Measurements from ENCODE around the gene MZB1. TPM values are rescaled to one million over a fixed set of nuclear protein-coding genes. Genes with fewer than 3 reads are reported as not detected.
A peak's percentile ranks its signal among the peaks of the same experiment; 100 is the strongest.

MZB1 gene
- total RNA-seq, 1 experiment from 2014 or later = 1.1 TPM

DNA sequence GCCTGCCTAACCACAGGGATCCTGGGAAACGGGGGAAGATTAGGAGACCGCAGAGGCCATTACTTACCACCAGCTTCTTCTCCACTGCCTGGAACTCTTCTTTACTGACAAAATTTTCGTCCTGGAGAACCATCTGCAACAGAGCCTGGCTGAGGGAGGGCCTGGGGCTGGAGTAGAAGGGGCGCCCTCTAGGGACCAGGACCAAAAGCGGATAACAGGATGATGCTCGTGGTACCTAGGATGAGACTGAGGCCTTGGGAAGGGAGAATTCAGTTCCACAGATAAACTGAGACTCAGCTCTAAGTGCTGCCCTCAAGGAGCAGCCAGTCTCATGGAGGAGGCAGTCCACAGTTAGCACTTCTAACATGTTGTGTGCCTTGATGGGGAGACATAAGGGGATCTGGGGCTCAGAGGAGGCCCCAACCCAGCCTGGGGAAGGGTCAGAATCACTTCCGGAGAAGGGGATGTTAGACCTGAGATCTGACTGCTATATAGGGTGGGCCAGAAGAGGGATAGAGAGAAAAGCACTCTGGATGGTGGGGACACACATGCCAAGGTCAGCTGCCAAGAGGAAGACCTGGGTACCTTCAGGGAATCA is 12.9 kb upstream of the MZB1 start:
- CTCF ChIA-PET = interaction anchor here (0.6 to 3.4 kb wide), 20 partner anchors 9 to 373 kb away, joined by 3 to 31 read pairs (median 4); partner anchors contain the start of genes CXXC5, DNAJC18, PAIP2 and PROB1
- H3K27ac Mint-ChIP-seq = no peak overlapping the region; the same call in 1 of the 2 replicates

DNA sequence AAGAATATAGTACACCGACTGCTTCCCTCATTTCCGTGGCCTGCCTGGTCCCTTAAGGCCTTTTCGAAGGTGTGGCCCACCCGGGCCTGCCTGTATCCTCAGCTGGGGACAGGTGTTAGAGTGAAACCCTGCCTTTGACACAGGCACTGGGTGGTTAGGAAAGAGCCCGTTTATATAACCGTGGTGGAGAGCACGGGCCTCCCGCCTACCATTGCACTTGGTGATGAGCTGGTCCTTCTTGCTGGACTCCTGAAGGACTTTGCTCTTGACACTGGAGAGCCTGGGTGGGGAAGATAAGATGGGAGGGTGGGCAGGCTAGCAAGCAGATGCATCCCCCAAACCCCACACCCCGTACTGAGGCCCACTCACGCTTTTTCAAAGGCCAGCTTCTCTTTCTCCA is 11.8 kb upstream of the MZB1 start:
- H3K9me3 Mint-ChIP-seq = no peaks in the 10 kb centered on the region
- CTCF ChIA-PET = interaction anchor here (0.6 to 3.4 kb wide), 6 partner anchors 9 to 364 kb away, joined by 4 to 31 read pairs (median 7); partner anchors contain the start of gene PROB1
- TF ChIP-seq, protein P1, sequence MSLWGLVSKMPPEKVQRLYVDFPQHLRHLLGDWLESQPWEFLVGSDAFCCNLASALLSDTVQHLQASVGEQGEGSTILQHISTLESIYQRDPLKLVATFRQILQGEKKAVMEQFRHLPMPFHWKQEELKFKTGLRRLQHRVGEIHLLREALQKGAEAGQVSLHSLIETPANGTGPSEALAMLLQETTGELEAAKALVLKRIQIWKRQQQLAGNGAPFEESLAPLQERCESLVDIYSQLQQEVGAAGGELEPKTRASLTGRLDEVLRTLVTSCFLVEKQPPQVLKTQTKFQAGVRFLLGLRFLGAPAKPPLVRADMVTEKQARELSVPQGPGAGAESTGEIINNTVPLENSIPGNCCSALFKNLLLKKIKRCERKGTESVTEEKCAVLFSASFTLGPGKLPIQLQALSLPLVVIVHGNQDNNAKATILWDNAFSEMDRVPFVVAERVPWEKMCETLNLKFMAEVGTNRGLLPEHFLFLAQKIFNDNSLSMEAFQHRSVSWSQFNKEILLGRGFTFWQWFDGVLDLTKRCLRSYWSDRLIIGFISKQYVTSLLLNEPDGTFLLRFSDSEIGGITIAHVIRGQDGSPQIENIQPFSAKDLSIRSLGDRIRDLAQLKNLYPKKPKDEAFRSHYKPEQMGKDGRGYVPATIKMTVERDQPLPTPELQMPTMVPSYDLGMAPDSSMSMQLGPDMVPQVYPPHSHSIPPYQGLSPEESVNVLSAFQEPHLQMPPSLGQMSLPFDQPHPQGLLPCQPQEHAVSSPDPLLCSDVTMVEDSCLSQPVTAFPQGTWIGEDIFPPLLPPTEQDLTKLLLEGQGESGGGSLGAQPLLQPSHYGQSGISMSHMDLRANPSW (CRISPR knock-in tag; conservative IDR thresholded peaks at IDR 0.05; ENCODE audit: low read depth) = no peak
- TF ChIP-seq, protein P2, sequence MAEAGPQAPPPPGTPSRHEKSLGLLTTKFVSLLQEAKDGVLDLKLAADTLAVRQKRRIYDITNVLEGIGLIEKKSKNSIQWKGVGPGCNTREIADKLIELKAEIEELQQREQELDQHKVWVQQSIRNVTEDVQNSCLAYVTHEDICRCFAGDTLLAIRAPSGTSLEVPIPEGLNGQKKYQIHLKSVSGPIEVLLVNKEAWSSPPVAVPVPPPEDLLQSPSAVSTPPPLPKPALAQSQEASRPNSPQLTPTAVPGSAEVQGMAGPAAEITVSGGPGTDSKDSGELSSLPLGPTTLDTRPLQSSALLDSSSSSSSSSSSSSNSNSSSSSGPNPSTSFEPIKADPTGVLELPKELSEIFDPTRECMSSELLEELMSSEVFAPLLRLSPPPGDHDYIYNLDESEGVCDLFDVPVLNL (CRISPR knock-in tag; IDR thresholded peaks at IDR 0.05; ENCODE audit: borderline replicate concordance, low read depth) = no peak
- TF ChIP-seq, protein P3, sequence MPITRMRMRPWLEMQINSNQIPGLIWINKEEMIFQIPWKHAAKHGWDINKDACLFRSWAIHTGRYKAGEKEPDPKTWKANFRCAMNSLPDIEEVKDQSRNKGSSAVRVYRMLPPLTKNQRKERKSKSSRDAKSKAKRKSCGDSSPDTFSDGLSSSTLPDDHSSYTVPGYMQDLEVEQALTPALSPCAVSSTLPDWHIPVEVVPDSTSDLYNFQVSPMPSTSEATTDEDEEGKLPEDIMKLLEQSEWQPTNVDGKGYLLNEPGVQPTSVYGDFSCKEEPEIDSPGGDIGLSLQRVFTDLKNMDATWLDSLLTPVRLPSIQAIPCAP (CRISPR knock-in tag; IDR thresholded peaks at IDR 0.05) = no peak
- TF ChIP-seq ZNF423 (CRISPR knock-in tag; IDR thresholded peaks at IDR 0.05) = no peak

More for the DNA sequence above, 12.9 kb upstream of the MZB1 start:
- ATAC-seq (peak; percentile 32), DNase-seq (ENCODE audit: low spot score) (peak; percentile 71)
- Mint-ChIP-seq H3K9me3 (no peaks in the 10 kb centered on the region), H3K4me1 (peaks cover 16% of the 10 kb centered on the region), H3K36me3 (peaks cover 16% of the 10 kb centered on the region), H3K4me3 (peak overlapping the region; percentile 94), H3K27me3 (ENCODE audit: low read depth) (no peaks in the 10 kb centered on the region)
- POLR2A ChIA-PET = interaction anchor here (0.6 to 1.5 kb wide), 3 partner anchors 7 to 127 kb away, joined by 3 to 4 read pairs (median 3); partner anchors contain the start of gene PROB1
- TF ChIP-seq, protein P4, sequence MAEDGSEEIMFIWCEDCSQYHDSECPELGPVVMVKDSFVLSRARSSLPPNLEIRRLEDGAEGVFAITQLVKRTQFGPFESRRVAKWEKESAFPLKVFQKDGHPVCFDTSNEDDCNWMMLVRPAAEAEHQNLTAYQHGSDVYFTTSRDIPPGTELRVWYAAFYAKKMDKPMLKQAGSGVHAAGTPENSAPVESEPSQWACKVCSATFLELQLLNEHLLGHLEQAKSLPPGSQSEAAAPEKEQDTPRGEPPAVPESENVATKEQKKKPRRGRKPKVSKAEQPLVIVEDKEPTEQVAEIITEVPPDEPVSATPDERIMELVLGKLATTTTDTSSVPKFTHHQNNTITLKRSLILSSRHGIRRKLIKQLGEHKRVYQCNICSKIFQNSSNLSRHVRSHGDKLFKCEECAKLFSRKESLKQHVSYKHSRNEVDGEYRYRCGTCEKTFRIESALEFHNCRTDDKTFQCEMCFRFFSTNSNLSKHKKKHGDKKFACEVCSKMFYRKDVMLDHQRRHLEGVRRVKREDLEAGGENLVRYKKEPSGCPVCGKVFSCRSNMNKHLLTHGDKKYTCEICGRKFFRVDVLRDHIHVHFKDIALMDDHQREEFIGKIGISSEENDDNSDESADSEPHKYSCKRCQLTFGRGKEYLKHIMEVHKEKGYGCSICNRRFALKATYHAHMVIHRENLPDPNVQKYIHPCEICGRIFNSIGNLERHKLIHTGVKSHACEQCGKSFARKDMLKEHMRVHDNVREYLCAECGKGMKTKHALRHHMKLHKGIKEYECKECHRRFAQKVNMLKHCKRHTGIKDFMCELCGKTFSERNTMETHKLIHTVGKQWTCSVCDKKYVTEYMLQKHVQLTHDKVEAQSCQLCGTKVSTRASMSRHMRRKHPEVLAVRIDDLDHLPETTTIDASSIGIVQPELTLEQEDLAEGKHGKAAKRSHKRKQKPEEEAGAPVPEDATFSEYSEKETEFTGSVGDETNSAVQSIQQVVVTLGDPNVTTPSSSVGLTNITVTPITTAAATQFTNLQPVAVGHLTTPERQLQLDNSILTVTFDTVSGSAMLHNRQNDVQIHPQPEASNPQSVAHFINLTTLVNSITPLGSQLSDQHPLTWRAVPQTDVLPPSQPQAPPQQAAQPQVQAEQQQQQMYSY (CRISPR knock-in tag; IDR thresholded peaks at IDR 0.05) = no peak
- no peak for TF ChIP-seq EMX1 (CRISPR knock-in tag; IDR thresholded peaks at IDR 0.05)
- TF ChIP-seq, protein P5, sequence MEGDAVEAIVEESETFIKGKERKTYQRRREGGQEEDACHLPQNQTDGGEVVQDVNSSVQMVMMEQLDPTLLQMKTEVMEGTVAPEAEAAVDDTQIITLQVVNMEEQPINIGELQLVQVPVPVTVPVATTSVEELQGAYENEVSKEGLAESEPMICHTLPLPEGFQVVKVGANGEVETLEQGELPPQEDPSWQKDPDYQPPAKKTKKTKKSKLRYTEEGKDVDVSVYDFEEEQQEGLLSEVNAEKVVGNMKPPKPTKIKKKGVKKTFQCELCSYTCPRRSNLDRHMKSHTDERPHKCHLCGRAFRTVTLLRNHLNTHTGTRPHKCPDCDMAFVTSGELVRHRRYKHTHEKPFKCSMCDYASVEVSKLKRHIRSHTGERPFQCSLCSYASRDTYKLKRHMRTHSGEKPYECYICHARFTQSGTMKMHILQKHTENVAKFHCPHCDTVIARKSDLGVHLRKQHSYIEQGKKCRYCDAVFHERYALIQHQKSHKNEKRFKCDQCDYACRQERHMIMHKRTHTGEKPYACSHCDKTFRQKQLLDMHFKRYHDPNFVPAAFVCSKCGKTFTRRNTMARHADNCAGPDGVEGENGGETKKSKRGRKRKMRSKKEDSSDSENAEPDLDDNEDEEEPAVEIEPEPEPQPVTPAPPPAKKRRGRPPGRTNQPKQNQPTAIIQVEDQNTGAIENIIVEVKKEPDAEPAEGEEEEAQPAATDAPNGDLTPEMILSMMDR (IDR thresholded peaks at IDR 0.05) = peak; percentile 64; the same call in 1 of the 2 replicates
- no peak for TF ChIP-seq ZNF671 (CRISPR knock-in tag; IDR thresholded peaks at IDR 0.05)
- TF ChIP-seq ZNF317 (CRISPR knock-in tag; IDR thresholded peaks at IDR 0.05; ENCODE audit: borderline replicate concordance, low read depth) = no peak
- TF ChIP-seq, protein P6, sequence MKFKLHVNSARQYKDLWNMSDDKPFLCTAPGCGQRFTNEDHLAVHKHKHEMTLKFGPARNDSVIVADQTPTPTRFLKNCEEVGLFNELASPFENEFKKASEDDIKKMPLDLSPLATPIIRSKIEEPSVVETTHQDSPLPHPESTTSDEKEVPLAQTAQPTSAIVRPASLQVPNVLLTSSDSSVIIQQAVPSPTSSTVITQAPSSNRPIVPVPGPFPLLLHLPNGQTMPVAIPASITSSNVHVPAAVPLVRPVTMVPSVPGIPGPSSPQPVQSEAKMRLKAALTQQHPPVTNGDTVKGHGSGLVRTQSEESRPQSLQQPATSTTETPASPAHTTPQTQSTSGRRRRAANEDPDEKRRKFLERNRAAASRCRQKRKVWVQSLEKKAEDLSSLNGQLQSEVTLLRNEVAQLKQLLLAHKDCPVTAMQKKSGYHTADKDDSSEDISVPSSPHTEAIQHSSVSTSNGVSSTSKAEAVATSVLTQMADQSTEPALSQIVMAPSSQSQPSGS (CRISPR knock-in tag; IDR thresholded peaks at IDR 0.05; ENCODE audit: borderline replicate concordance, low read depth) = no peak
- TF ChIP-seq, protein P7, sequence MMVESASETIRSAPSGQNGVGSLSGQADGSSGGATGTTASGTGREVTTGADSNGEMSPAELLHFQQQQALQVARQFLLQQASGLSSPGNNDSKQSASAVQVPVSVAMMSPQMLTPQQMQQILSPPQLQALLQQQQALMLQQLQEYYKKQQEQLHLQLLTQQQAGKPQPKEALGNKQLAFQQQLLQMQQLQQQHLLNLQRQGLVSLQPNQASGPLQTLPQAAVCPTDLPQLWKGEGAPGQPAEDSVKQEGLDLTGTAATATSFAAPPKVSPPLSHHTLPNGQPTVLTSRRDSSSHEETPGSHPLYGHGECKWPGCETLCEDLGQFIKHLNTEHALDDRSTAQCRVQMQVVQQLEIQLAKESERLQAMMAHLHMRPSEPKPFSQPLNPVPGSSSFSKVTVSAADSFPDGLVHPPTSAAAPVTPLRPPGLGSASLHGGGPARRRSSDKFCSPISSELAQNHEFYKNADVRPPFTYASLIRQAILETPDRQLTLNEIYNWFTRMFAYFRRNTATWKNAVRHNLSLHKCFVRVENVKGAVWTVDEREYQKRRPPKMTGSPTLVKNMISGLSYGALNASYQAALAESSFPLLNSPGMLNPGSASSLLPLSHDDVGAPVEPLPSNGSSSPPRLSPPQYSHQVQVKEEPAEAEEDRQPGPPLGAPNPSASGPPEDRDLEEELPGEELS (CRISPR knock-in tag; IDR thresholded peaks at IDR 0.05) = no peak
- no peak for TF ChIP-seq ZNF396 (CRISPR knock-in tag; IDR thresholded peaks at IDR 0.05; ENCODE audit: borderline replicate concordance)

More for the DNA sequence above, 11.8 kb upstream of the MZB1 start:
- Mint-ChIP-seq H3K27ac (no peak overlapping the region), H3K4me3 (no peak overlapping the region), H3K27me3 (ENCODE audit: low read depth) (no peaks in the 10 kb centered on the region; the same call in 1 of the 2 replicates), H3K4me1 (peaks cover 21% of the 10 kb centered on the region), H3K36me3 (peaks cover 19% of the 10 kb centered on the region)
- POLR2A ChIA-PET = no interaction called here
- ATAC-seq (no peak), DNase-seq (ENCODE audit: low spot score) (no peak)

Measured in WTC11 (cell line).